Progenitor cell of endocrine pancreas (in vitro differentiated cells): ENCODE measurements around the gene BMP2K. TPM values are rescaled to one million over a fixed set of nuclear protein-coding genes. Genes with fewer than 3 reads are reported as not detected.
"Not testable (repeated sequence)": the region's sequence is repeated elsewhere in the genome, so short reads cannot be mapped to it uniquely, and the experiment has no call there.

Experiments
- DNase-seq: peaks from one replicate; pipeline ENCODE4 v3.0.0; 2021; ENCODE audit warnings: low spot score; ENCODE audit not compliant: unreplicated experiment
- H3K27ac Mint-ChIP-seq: 2 replicates; pipeline ENCODE4 v1.8.0; 2021; ENCODE audit warnings: mild to moderate bottlenecking, moderate library complexity, mixed read lengths
- H3K27me3 Mint-ChIP-seq: 2 replicates; pipeline ENCODE4 v1.8.0; 2021; ENCODE audit warnings: mixed read lengths
- H3K36me3 Mint-ChIP-seq: 2 replicates; pipeline ENCODE4 v1.8.0; 2022; ENCODE audit warnings: mixed read lengths; ENCODE audit not compliant: insufficient read depth
- H3K4me1 Mint-ChIP-seq: 2 replicates; pipeline ENCODE4 v1.8.0; 2021; ENCODE audit warnings: low read depth, mixed read lengths
- H3K4me3 Mint-ChIP-seq: 2 replicates; pipeline ENCODE4 v1.8.0; 2021; ENCODE audit warnings: low read depth, mild to moderate bottlenecking, moderate library complexity, mixed read lengths
- H3K9me3 Mint-ChIP-seq: 2 replicates; pipeline ENCODE4 v1.8.0; 2021; ENCODE audit warnings: low read depth, mixed read lengths
- CTCF ChIP-seq: fragments of 200-600 bp; sonication (generic); IDR thresholded peaks from one replicate; pipeline ENCODE4 v1.5.0; 2021; ENCODE audit warnings: antibody characterized with exemption, mild to moderate bottlenecking; ENCODE audit not compliant: unreplicated experiment
- total RNA-seq: library from RNA; stranded (reverse); gene quantifications from 2 replicates; pipeline ENCODE4 v1.2.1, GENCODE V29; 2021

Gene BMP2K
- total RNA-seq, 1 donor from 2014 or later: 32.5 TPM

- H3K36me3 Mint-ChIP-seq: no peaks in the 10 kb centered on the region
- no peaks in the 10 kb centered on the region for H3K9me3 Mint-ChIP-seq
- DNase-seq: no peak
- no peaks in the 10 kb centered on the region for H3K4me1 Mint-ChIP-seq
- no peak overlapping the region for H3K4me3 Mint-ChIP-seq
- no peak overlapping the region for H3K27ac Mint-ChIP-seq
- no peak for TF ChIP-seq CTCF
- no peaks in the 10 kb centered on the region for H3K27me3 Mint-ChIP-seq
Measured at GRCh38 chr4:78901882-78902281, 125.7 kb downstream of the BMP2K start.

- no peaks in the 10 kb centered on the region for H3K27me3 Mint-ChIP-seq
- H3K9me3 Mint-ChIP-seq: no peaks in the 10 kb centered on the region
- DNase-seq: no peak
- H3K4me1 Mint-ChIP-seq: no peaks in the 10 kb centered on the region
- H3K27ac Mint-ChIP-seq: no peak overlapping the region
- no peaks in the 10 kb centered on the region for H3K36me3 Mint-ChIP-seq
- no peak overlapping the region for H3K4me3 Mint-ChIP-seq
- TF ChIP-seq CTCF: no peak
Measured at GRCh38 chr4:78902298-78902697, 126.1 kb downstream of the BMP2K start.

DNA sequence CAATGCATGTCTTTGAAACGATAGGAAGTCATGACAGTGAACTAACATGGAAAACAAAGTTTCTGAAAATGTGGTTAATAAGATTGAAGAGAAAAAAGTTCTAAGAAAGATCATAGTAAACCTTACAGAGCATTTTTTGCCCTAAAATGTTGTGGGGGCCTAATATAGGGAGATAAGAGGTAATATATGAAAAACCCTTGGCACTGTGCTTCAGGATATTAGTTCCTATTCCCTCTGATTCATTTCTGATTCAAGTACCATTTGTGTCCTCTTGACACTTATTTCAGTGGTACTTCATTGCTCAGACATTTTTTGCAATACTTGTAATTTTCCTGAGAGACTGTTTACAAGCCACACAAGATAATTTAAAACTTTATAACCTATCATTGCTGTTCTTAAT is 128.0 kb downstream of the BMP2K start:
- H3K4me1 Mint-ChIP-seq: no peaks in the 10 kb centered on the region

GRCh38 chr4:78907638-78908037 is 131.5 kb downstream of the BMP2K start:
- H3K27me3 Mint-ChIP-seq: no peaks in the 10 kb centered on the region
- H3K9me3 Mint-ChIP-seq: no peaks in the 10 kb centered on the region
- H3K36me3 Mint-ChIP-seq: peaks cover 16% of the 10 kb centered on the region
- H3K27ac Mint-ChIP-seq: no peak overlapping the region
- DNase-seq: no peak
- no peaks in the 10 kb centered on the region for H3K4me1 Mint-ChIP-seq
- TF ChIP-seq CTCF: no peak
- H3K4me3 Mint-ChIP-seq: no peak overlapping the region

More for the DNA sequence above, 128.0 kb downstream of the BMP2K start:
- no peak overlapping the region for H3K4me3 Mint-ChIP-seq
- DNase-seq: no peak
- H3K9me3 Mint-ChIP-seq: no peaks in the 10 kb centered on the region
- H3K36me3 Mint-ChIP-seq: peaks cover 1% of the 10 kb centered on the region
- no peak overlapping the region for H3K27ac Mint-ChIP-seq
- no peaks in the 10 kb centered on the region for H3K27me3 Mint-ChIP-seq
- no peak for TF ChIP-seq CTCF

DNA sequence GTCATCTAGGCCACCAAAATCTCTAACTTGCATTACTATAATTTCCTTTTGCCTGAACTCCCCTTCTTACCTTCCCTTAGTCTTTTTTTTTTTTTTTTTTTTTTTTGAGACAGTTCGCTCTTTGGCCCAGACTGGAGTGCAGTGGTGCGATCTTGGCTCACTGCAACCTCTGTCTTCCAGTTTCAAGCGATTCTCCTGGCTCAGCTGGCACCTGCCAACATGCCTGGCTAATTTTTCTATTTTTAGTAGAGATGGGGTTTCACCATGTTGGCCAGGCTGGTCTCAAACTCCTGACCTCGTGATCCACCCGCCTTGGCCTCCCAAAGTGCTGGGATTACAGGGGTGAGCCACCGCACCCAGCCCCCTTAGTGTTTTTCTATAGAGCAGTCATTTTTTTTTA is 132.8 kb downstream of the BMP2K start:
- not testable (repeated sequence) for H3K9me3 Mint-ChIP-seq, H3K27ac Mint-ChIP-seq, DNase-seq, H3K4me1 Mint-ChIP-seq, H3K4me3 Mint-ChIP-seq, H3K27me3 Mint-ChIP-seq
- peaks cover 16% of the 10 kb centered on the region for H3K36me3 Mint-ChIP-seq

DNA sequence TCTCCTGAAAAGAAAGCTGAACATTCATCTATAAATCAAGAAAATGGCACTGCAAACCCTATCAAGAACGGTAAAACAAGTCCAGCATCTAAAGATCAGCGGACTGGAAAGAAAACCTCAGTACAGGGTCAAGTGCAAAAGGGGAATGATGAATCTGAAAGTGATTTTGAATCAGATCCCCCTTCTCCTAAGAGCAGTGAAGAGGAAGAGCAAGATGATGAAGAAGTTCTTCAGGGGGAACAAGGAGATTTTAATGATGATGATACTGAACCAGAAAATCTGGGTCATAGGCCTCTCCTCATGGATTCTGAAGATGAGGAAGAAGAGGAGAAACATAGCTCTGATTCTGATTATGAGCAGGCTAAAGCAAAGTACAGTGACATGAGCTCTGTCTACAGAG is 134.5 kb downstream of the BMP2K start:
- Mint-ChIP-seq H3K4me1 (no peaks in the 10 kb centered on the region), H3K27me3 (no peaks in the 10 kb centered on the region), H3K36me3 (peaks cover 16% of the 10 kb centered on the region), H3K27ac (no peak overlapping the region), H3K4me3 (no peak overlapping the region), H3K9me3 (no peaks in the 10 kb centered on the region)
- no peak for DNase-seq
- no peak for TF ChIP-seq CTCF
